H1 (cell line): ENCODE measurements around the gene KLK10. TPM values are rescaled to one million over a fixed set of nuclear protein-coding genes. Genes with fewer than 3 reads are reported as not detected.

Source experiments
- CTCF ChIA-PET: fragments of 300-600 bp; sonication (Branson Sonifier 250); formaldehyde crosslinking; loops from one replicate; lab custom pipeline; 2021; ENCODE audit not compliant: partially characterized antibody; lab: Charles Lee
- POLR2A ChIA-PET: fragments of 300-600 bp; sonication (Branson Sonifier 250); formaldehyde crosslinking; loops from one replicate; lab custom pipeline; 2021; ENCODE audit warnings: inconsistent platforms; ENCODE audit not compliant: partially characterized antibody; lab: Charles Lee
- DNase-seq, 2 experiments: peaks; one replicate each; pipeline versions ENCODE4 v3.0.0 to v3.0.0-alpha.2; 2010 to 2022; ENCODE audit warnings: low spot score in 2 of 2, low read depth in 1 of 2, mixed read lengths in 1 of 2
- FAIRE-seq: peaks from 2 replicates; lab custom pipeline; 2011; peaks lifted over from hg19 to GRCh38; lab: Jason Lieb, UNC
- H2AFZ ChIP-seq: 2 replicates; pipeline ENCODE4 v1.8.1; 2012; ENCODE audit warnings: low read length, inconsistent platforms
- H2AK5ac ChIP-seq: 2 replicates; pipeline ENCODE4 v1.6.1; 2013; ENCODE audit warnings: low read depth, low read length
- H2BK120ac ChIP-seq: replicated peaks from 2 replicates; pipeline ENCODE3; 2013; ENCODE audit warnings: low read depth, low read length, inconsistent platforms
- H2BK12ac ChIP-seq: 2 replicates; pipeline ENCODE4 v1.6.1; 2013; ENCODE audit warnings: low read depth, low read length
- H2BK15ac ChIP-seq: 2 replicates; pipeline ENCODE4 v1.6.1; 2013; ENCODE audit warnings: low read length
- H2BK20ac ChIP-seq: 2 replicates; pipeline ENCODE4 v1.6.1; 2013; ENCODE audit warnings: low read length
- H2BK5ac ChIP-seq: 2 replicates; pipeline ENCODE4 v1.6.1; 2013; ENCODE audit warnings: low read depth, low read length
- H3K14ac ChIP-seq: 2 replicates; pipeline ENCODE4 v1.6.1; 2013; ENCODE audit warnings: inconsistent platforms; ENCODE audit not compliant: insufficient read length
- H3K18ac ChIP-seq: 2 replicates; pipeline ENCODE4 v1.6.1; 2013; ENCODE audit warnings: low read length; ENCODE audit errors: extremely low read depth
- H3K23ac ChIP-seq: 2 replicates; pipeline ENCODE4 v1.6.1; 2013; ENCODE audit warnings: inconsistent platforms; ENCODE audit not compliant: insufficient read length
- H3K23me2 ChIP-seq: 2 replicates; pipeline ENCODE4 v1.6.1; 2013; ENCODE audit warnings: low read depth, low read length
- H3K27ac ChIP-seq: 2 replicates; pipeline ENCODE4 v1.6.1; 2011; ENCODE audit warnings: low read depth, low read length, inconsistent platforms
- H3K27me3 ChIP-seq, 4 experiments: replicated peaks in 1 of 4; 1 replicate in 1 of 4; 2 replicates in 3 of 4; pipeline versions ENCODE4 v1.6.1 to v1.8.1; 2011 to 2013; ENCODE audit warnings: low read length in 3 of 4, mild to moderate bottlenecking in 3 of 4, inconsistent platforms in 2 of 4, mixed read lengths in 2 of 4, moderate library complexity in 1 of 4; ENCODE audit not compliant: control insufficient read depth in 3 of 4, insufficient read depth in 3 of 4; ENCODE audit errors: extremely low read depth in 1 of 4
- H3K36me3 ChIP-seq, 4 experiments: 2 replicates each; pipeline versions ENCODE4 v1.6.1 to v1.8.1; 2011 to 2013; ENCODE audit warnings: mild to moderate bottlenecking in 4 of 4, low read length in 3 of 4, moderate library complexity in 2 of 4, control low read depth in 1 of 4, inconsistent platforms in 1 of 4; ENCODE audit not compliant: insufficient read depth in 4 of 4, control insufficient read depth in 2 of 4
- H3K4ac ChIP-seq: replicated peaks from 2 replicates; pipeline ENCODE3; 2013; ENCODE audit warnings: low read length, low read depth, mixed read lengths, inconsistent platforms; ENCODE audit not compliant: insufficient read length
- H3K4me1 ChIP-seq, 4 experiments: replicated peaks in 1 of 4; 1 replicate in 1 of 4; 2 replicates in 3 of 4; pipeline versions ENCODE4 v1.6.1 to v1.8.1; 2011 to 2013; ENCODE audit warnings: low read length in 3 of 4, inconsistent platforms in 2 of 4, mixed read lengths in 1 of 4; ENCODE audit not compliant: insufficient read depth in 4 of 4, control insufficient read depth in 3 of 4
- H3K4me2 ChIP-seq, 2 experiments: 2 replicates each; pipeline versions ENCODE4 v1.6.1 to v1.8.1; 2011 to 2013; ENCODE audit warnings: low read depth in 2 of 2, low read length in 2 of 2, control low read depth in 1 of 2, inconsistent platforms in 1 of 2, mild to moderate bottlenecking in 1 of 2; ENCODE audit not compliant: insufficient read depth in 1 of 2
- H3K4me3 ChIP-seq, 4 experiments: fragments of 200-600, 300-600 bp in 1 of 4; sonication (generic), shearing (Covaris generic), sonication (Bioruptor Twin) in 1 of 4; 2 replicates each; pipeline versions ENCODE4 v1.5.1 to v1.8.1; 2011 to 2016; ENCODE audit warnings: low read length in 4 of 4, low read depth in 3 of 4, control low read depth in 2 of 4, inconsistent platforms in 2 of 4, mild to moderate bottlenecking in 2 of 4, mixed read lengths in 1 of 4, moderate library complexity in 1 of 4; ENCODE audit not compliant: insufficient read depth in 2 of 4; ENCODE audit errors: extremely low read depth in 1 of 4
- H3K56ac ChIP-seq: replicated peaks from 2 replicates; pipeline ENCODE3; 2013; ENCODE audit warnings: low read depth, mild to moderate bottlenecking, mixed read lengths, low read length, inconsistent platforms; ENCODE audit not compliant: insufficient read length
- H3K79me1 ChIP-seq: 2 replicates; pipeline ENCODE4 v1.6.1; 2013; ENCODE audit warnings: low read depth, low read length, control low read depth
- H3K79me2 ChIP-seq, 2 experiments: 2 replicates each; pipeline versions ENCODE4 v1.6.1 to v1.8.1; 2012 to 2013; ENCODE audit warnings: low read length in 2 of 2, mild to moderate bottlenecking in 2 of 2, inconsistent platforms in 1 of 2; ENCODE audit not compliant: insufficient read depth in 2 of 2, control insufficient read depth in 1 of 2
- H3K9ac ChIP-seq, 4 experiments: replicated peaks in 1 of 4; 1 replicate in 1 of 4; 2 replicates in 3 of 4; pipeline versions ENCODE4 v1.6.1 to v1.8.1; 2011 to 2013; ENCODE audit warnings: low read depth in 3 of 4, low read length in 3 of 4, control low read depth in 2 of 4, mild to moderate bottlenecking in 2 of 4, moderate library complexity in 2 of 4, inconsistent platforms in 1 of 4; ENCODE audit errors: extremely low read depth in 1 of 4
- H3K9me3 ChIP-seq, 2 experiments: 2 replicates each; pipeline versions ENCODE4 v1.6.1 to v1.8.1; 2012 to 2013; ENCODE audit warnings: mild to moderate bottlenecking in 2 of 2, moderate library complexity in 2 of 2, control low read depth in 1 of 2, inconsistent platforms in 1 of 2, low read depth in 1 of 2, low read length in 1 of 2, mixed read lengths in 1 of 2; ENCODE audit not compliant: insufficient read depth in 2 of 2
- H4K20me1 ChIP-seq, 2 experiments: replicated peaks in 1 of 2; 2 replicates each; pipeline versions ENCODE3 to v1.8.1; 2011 to 2013; ENCODE audit warnings: inconsistent platforms in 2 of 2, low read length in 2 of 2, mild to moderate bottlenecking in 1 of 2; ENCODE audit not compliant: insufficient read depth in 2 of 2, control insufficient read depth in 1 of 2
- H4K5ac ChIP-seq: 2 replicates; pipeline ENCODE4 v1.6.1; 2013; ENCODE audit warnings: low read length, low read depth, mixed read lengths, inconsistent platforms; ENCODE audit not compliant: insufficient read length
- H4K8ac ChIP-seq: 2 replicates; pipeline ENCODE4 v1.8.0; 2013; ENCODE audit warnings: mild to moderate bottlenecking, moderate library complexity, low read length, inconsistent platforms; ENCODE audit not compliant: insufficient read depth; ENCODE audit errors: extremely low read depth
- H4K91ac ChIP-seq: replicated peaks from 2 replicates; pipeline ENCODE3; 2013; ENCODE audit warnings: low read length, mixed read lengths, inconsistent platforms; ENCODE audit not compliant: insufficient read length
- EZH2 ChIP-seq: fragments of 200-600 bp; sonication (generic); IDR thresholded peaks from 2 replicates; pipeline ENCODE4 v1.7.1; 2012; ENCODE audit warnings: low read depth, mild to moderate bottlenecking, moderate library complexity, low read length, inconsistent platforms; ENCODE audit not compliant: severe bottlenecking
- JUN ChIP-seq: IDR thresholded peaks from 2 replicates; pipeline ENCODE4 v1.6.1; 2011; ENCODE audit warnings: low read depth, mild to moderate bottlenecking, improper control_type of control experiment, low read length
- WGBS, 2 experiments: shearing (Covaris generic) in 1 of 2; methylation state at CpG; one replicate each; pipeline versions ENCODE4 v1.1.6 to v1.1.7; 2013 to 2015; ENCODE audit warnings: low lambda C conversion rate in 2 of 2, mixed read lengths in 2 of 2, inconsistent platforms in 1 of 2, low coverage in 1 of 2, missing lambda C conversion rate in 1 of 2; ENCODE audit not compliant: insufficient replicate concordance in 2 of 2, insufficient coverage in 1 of 2, insufficient read length in 1 of 2; ENCODE audit errors: extremely low coverage in 1 of 2, missing lambda C conversion rate in 1 of 2; 5-methylcytosine and 5-hydroxymethylcytosine counted together
- polyA plus RNA-seq, 7 experiments: library from polyadenylated mRNA; depleted of rRNA in 3 of 7; stranded (reverse) in 5 of 7; unstranded in 2 of 7; fragments of >200 nt in 5 of 7; fragments of 200-250 nt in 2 of 7; gene quantifications; 1 replicate in 5 of 7; 2 replicates in 1 of 7; 4 replicates in 1 of 7; pipeline versions ENCODE4 v1.2.1 to v1.2.3, GENCODE V29; 2011 to 2013; ENCODE audit warnings: missing spikeins in 2 of 7, mixed read lengths in 2 of 7
- total RNA-seq: library from RNA; stranded (reverse); fragmentation: NEBNext Ultra II Directional; extraction: Animal tissue kit (Norgen Biotek cat#: 25700); gene quantifications from 2 replicates; pipeline ENCODE4 v1.2.1, GENCODE V29; 2021

KLK10 gene
- total and polyA plus RNA-seq, 2 of the 8 experiments (the other 6 are each of a cell fraction or from before 2014, with no cell fraction given), result 4.8 to 9.7 TPM

GRCh38 chr19:50998061-50998460 is 21.4 kb downstream of the KLK10 start:
- H2BK12ac ChIP-seq, result no peak overlapping the region
- no peaks in the 10 kb centered on the region; a peak in 1 of 7 replicates for H3K27me3 ChIP-seq
- peaks cover 0 to 20% (median 6%) of the 10 kb centered on the region in 4 experiments; a peak in 6 of 7 replicates for H3K4me1 ChIP-seq
- no peak overlapping the region for H3K4ac ChIP-seq
- FAIRE-seq, result no peak
- H2AFZ ChIP-seq, result no peak overlapping the region
- no peak overlapping the region for H3K23ac ChIP-seq
- no peak for TF ChIP-seq JUN
- TF ChIP-seq EZH2, result no peak
- TF ChIP-seq, all 59 proteins: peak for 0
- no peak overlapping the region for H2AK5ac ChIP-seq
- no peak overlapping the region for H3K14ac ChIP-seq
- WGBS, 2 experiments, result 75 to 100% methylated on average over 2 to 5 of the region's 5 CpGs
- no peak overlapping the region for H4K5ac ChIP-seq
- H4K20me1 ChIP-seq, result no peaks in the 10 kb centered on the region
- H3K18ac ChIP-seq, result no peak overlapping the region
- no peak overlapping the region for H2BK120ac ChIP-seq
- no peak overlapping the region for H2BK5ac ChIP-seq
- H3K79me1 ChIP-seq, result no peaks in the 10 kb centered on the region
- H3K56ac ChIP-seq, result no peak overlapping the region
- H3K4me3 ChIP-seq, result no peak overlapping the region
- H2BK15ac ChIP-seq, result no peak overlapping the region
- no peak overlapping the region for H4K8ac ChIP-seq
- H3K23me2 ChIP-seq, result no peaks in the 10 kb centered on the region
- H4K91ac ChIP-seq, result no peak overlapping the region
- H3K4me2 ChIP-seq, result no peak overlapping the region
- CTCF ChIA-PET, result interaction anchor here (1.1 to 3.6 kb wide), 3 partner anchors 15 to 76 kb away, joined by 3 to 19 read pairs (median 5); no protein-coding TSS in a partner anchor
- no peak overlapping the region for H3K9ac ChIP-seq
- H3K9me3 ChIP-seq, result no peaks in the 10 kb centered on the region
- POLR2A ChIA-PET, result no interaction called here
- no peaks in the 10 kb centered on the region for H3K79me2 ChIP-seq
- no peak overlapping the region for H3K27ac ChIP-seq
- no peak for DNase-seq
- H2BK20ac ChIP-seq, result no peak overlapping the region
- no peaks in the 10 kb centered on the region for H3K36me3 ChIP-seq
